GM12891 (cell line): ENCODE results near the gene DYSF.

ENCODE experiments used
- POLR2A ChIP-seq: IDR thresholded peaks from 2 replicates; pipeline ENCODE4 v1.6.1; 2011; ENCODE audit warnings: low read depth, low read length, control low read depth
- POLR2AphosphoS5 ChIP-seq: IDR thresholded peaks from 2 replicates; pipeline ENCODE4 v1.6.1; 2011; ENCODE audit warnings: low read depth, low read length, control low read depth
- SPI1 ChIP-seq: IDR thresholded peaks from 2 replicates; pipeline ENCODE4 v1.6.1; 2011; ENCODE audit warnings: low read depth, low read length, control low read depth
- TAF1 ChIP-seq: IDR thresholded peaks from 2 replicates; pipeline ENCODE4 v1.6.1; 2011; ENCODE audit warnings: low read depth, low read length, control low read depth

GRCh38 chr2:71630454-71631328, 177.3 kb downstream of the DYSF start:
- no peak for TF ChIP-seq POLR2AphosphoS5
- no peak for TF ChIP-seq SPI1
- no peak for TF ChIP-seq POLR2A
- TF ChIP-seq TAF1, result no peak
